ENCODE results near the gene CD96. TPM values are rescaled to one million over a fixed set of nuclear protein-coding genes. Genes with fewer than 3 reads are reported as not detected.
A peak's percentile ranks its signal among the peaks of the same experiment; 100 is the strongest.

CD96 gene
- total RNA-seq, 2 donors from 2014 or later, result 88.9 to 99.6 TPM

- Mint-ChIP-seq H3K27ac (peak overlapping the region; percentile 86), H3K4me3 (peak overlapping the region; percentile 85 to 96), H3K9me3 (no peaks in the 10 kb centered on the region), H3K4me1 (ENCODE audit: low read depth) (peaks cover 85% of the 10 kb centered on the region), H3K27me3 (ENCODE audit: low read depth) (no peaks in the 10 kb centered on the region), H3K36me3 (ENCODE audit: insufficient read depth in 2 of 2) (peaks cover 2 to 6% of the 10 kb centered on the region in 2 donors)
- peak; percentile 32 to 35 for DNase-seq
- peak in 1 of 2 donors; percentile 28 for ATAC-seq (replicated peaks in 1 of 2)
These were observed 134.4 kb downstream of the CD96 start for GRCh38 chr3:111676211-111677006.

- ATAC-seq (replicated peaks in 1 of 2) (no peak), DNase-seq (no peak)
- H3K4me3 Mint-ChIP-seq, result peak overlapping the region; percentile 85 to 96
- peaks cover 2 to 6% of the 10 kb centered on the region in 2 donors for H3K36me3 Mint-ChIP-seq (ENCODE audit: insufficient read depth in 2 of 2)
- peaks cover 88% of the 10 kb centered on the region for H3K4me1 Mint-ChIP-seq (ENCODE audit: low read depth)
- peak overlapping the region; percentile 86 for H3K27ac Mint-ChIP-seq
- no peaks in the 10 kb centered on the region for H3K9me3 Mint-ChIP-seq
- no peaks in the 10 kb centered on the region for H3K27me3 Mint-ChIP-seq (ENCODE audit: low read depth)
These were observed 135.0 kb downstream of the CD96 start for GRCh38 chr3:111677007-111677392.

- no peak for DNase-seq
- H3K27ac Mint-ChIP-seq, result no peak overlapping the region
- H3K4me3 Mint-ChIP-seq, result no peak overlapping the region
- H3K27me3 Mint-ChIP-seq (ENCODE audit: low read depth), result no peaks in the 10 kb centered on the region
- peaks cover 0 to 2% of the 10 kb centered on the region in 2 donors for H3K36me3 Mint-ChIP-seq (ENCODE audit: insufficient read depth in 2 of 2)
- ATAC-seq (replicated peaks in 1 of 2), result no peak
- peaks cover 85% of the 10 kb centered on the region for H3K4me1 Mint-ChIP-seq (ENCODE audit: low read depth)
- no peaks in the 10 kb centered on the region for H3K9me3 Mint-ChIP-seq
These were observed 139.8 kb downstream of the CD96 start for GRCh38 chr3:111681661-111682426.

- H3K4me3 Mint-ChIP-seq, result no peak overlapping the region
- no peaks in the 10 kb centered on the region for H3K27me3 Mint-ChIP-seq (ENCODE audit: low read depth)
- DNase-seq, result no peak
- no peaks in the 10 kb centered on the region for H3K9me3 Mint-ChIP-seq
- peaks cover 74% of the 10 kb centered on the region for H3K4me1 Mint-ChIP-seq (ENCODE audit: low read depth)
- ATAC-seq (replicated peaks in 1 of 2), result no peak
- H3K27ac Mint-ChIP-seq, result no peak overlapping the region
- H3K36me3 Mint-ChIP-seq (ENCODE audit: insufficient read depth in 2 of 2), result peaks cover 0 to 2% of the 10 kb centered on the region in 2 donors
These were observed 142.6 kb downstream of the CD96 start for GRCh38 chr3:111684640-111685039.

- no peak for DNase-seq
- Mint-ChIP-seq H3K27ac (no peak overlapping the region), H3K4me1 (ENCODE audit: low read depth) (peaks cover 73% of the 10 kb centered on the region), H3K27me3 (ENCODE audit: low read depth) (no peaks in the 10 kb centered on the region), H3K36me3 (ENCODE audit: insufficient read depth in 2 of 2) (no peaks in the 10 kb centered on the region), H3K9me3 (no peaks in the 10 kb centered on the region), H3K4me3 (no peak overlapping the region)
- no peak for ATAC-seq (replicated peaks in 1 of 2)
These were observed 146.3 kb downstream of the CD96 start for GRCh38 chr3:111688190-111688800.

- H3K27me3 Mint-ChIP-seq (ENCODE audit: low read depth), result no peaks in the 10 kb centered on the region
- DNase-seq, result peak; percentile 50
- peak; percentile 96 to 98 for ATAC-seq (replicated peaks in 1 of 2)
- no peak overlapping the region for H3K27ac Mint-ChIP-seq
- H3K36me3 Mint-ChIP-seq (ENCODE audit: insufficient read depth in 2 of 2), result no peaks in the 10 kb centered on the region
- H3K4me3 Mint-ChIP-seq, result peak overlapping the region in 1 of 2 donors; percentile 39
- no peaks in the 10 kb centered on the region for H3K9me3 Mint-ChIP-seq
- peaks cover 75% of the 10 kb centered on the region for H3K4me1 Mint-ChIP-seq (ENCODE audit: low read depth)
These were observed 148.2 kb downstream of the CD96 start for GRCh38 chr3:111690242-111690641.

GRCh38 chr3:111691293-111691909, 149.4 kb downstream of the CD96 start:
- no peak overlapping the region for H3K27ac Mint-ChIP-seq
- no peak for ATAC-seq (replicated peaks in 1 of 2)
- no peak for DNase-seq
- H3K4me3 Mint-ChIP-seq, result no peak overlapping the region
- H3K9me3 Mint-ChIP-seq, result no peaks in the 10 kb centered on the region
- no peaks in the 10 kb centered on the region for H3K27me3 Mint-ChIP-seq (ENCODE audit: low read depth)
- H3K4me1 Mint-ChIP-seq (ENCODE audit: low read depth), result peaks cover 79% of the 10 kb centered on the region
- H3K36me3 Mint-ChIP-seq (ENCODE audit: insufficient read depth in 2 of 2), result no peaks in the 10 kb centered on the region

- no peak for DNase-seq
- Mint-ChIP-seq H3K9me3 (no peaks in the 10 kb centered on the region), H3K4me1 (ENCODE audit: low read depth) (peaks cover 72% of the 10 kb centered on the region), H3K4me3 (no peak overlapping the region), H3K27ac (no peak overlapping the region), H3K27me3 (ENCODE audit: low read depth) (no peaks in the 10 kb centered on the region), H3K36me3 (ENCODE audit: insufficient read depth in 2 of 2) (no peaks in the 10 kb centered on the region)
- ATAC-seq (replicated peaks in 1 of 2), result no peak
These were observed 150.9 kb downstream of the CD96 start for GRCh38 chr3:111692593-111693552.

- Mint-ChIP-seq H3K36me3 (ENCODE audit: insufficient read depth in 2 of 2) (no peaks in the 10 kb centered on the region), H3K9me3 (no peaks in the 10 kb centered on the region), H3K4me3 (no peak overlapping the region), H3K27ac (no peak overlapping the region), H3K27me3 (ENCODE audit: low read depth) (no peaks in the 10 kb centered on the region), H3K4me1 (ENCODE audit: low read depth) (peaks cover 61% of the 10 kb centered on the region)
- DNase-seq, result no peak
- ATAC-seq (replicated peaks in 1 of 2), result no peak
These were observed 152.5 kb downstream of the CD96 start for GRCh38 chr3:111694471-111694870.

GRCh38 chr3:111695636-111696117, 153.7 kb downstream of the CD96 start:
- DNase-seq (peak in 1 of 2 donors; percentile 26), ATAC-seq (replicated peaks in 1 of 2) (peak; percentile 79 to 87)
- Mint-ChIP-seq H3K9me3 (no peaks in the 10 kb centered on the region), H3K27ac (peak overlapping the region; percentile 88), H3K4me1 (ENCODE audit: low read depth) (peaks cover 49% of the 10 kb centered on the region), H3K4me3 (peak overlapping the region; percentile 38 to 79), H3K27me3 (ENCODE audit: low read depth) (no peaks in the 10 kb centered on the region), H3K36me3 (ENCODE audit: insufficient read depth in 2 of 2) (no peaks in the 10 kb centered on the region)

- Mint-ChIP-seq H3K36me3 (ENCODE audit: insufficient read depth in 2 of 2) (peaks cover 0 to 1% of the 10 kb centered on the region in 2 donors), H3K9me3 (no peaks in the 10 kb centered on the region), H3K4me1 (ENCODE audit: low read depth) (peaks cover 33% of the 10 kb centered on the region), H3K27me3 (ENCODE audit: low read depth) (no peaks in the 10 kb centered on the region), H3K4me3 (peak overlapping the region; percentile 13 to 72), H3K27ac (peak overlapping the region; percentile 80)
- DNase-seq (no peak), ATAC-seq (replicated peaks in 1 of 2) (peak; percentile 59 to 63)
These were observed 158.1 kb downstream of the CD96 start for GRCh38 chr3:111700054-111700453.

All from activated T-cell treated with anti-CD3 and anti-CD28 coated beads, Interleukin-2, amount 50 U/mL, for 72 hours (primary cell).